ENCODE measurements around the gene LGMN. TPM values are rescaled to one million over a fixed set of nuclear protein-coding genes. Genes with fewer than 3 reads are reported as not detected.
A peak's percentile ranks its signal among the peaks of the same experiment; 100 is the strongest.

Gene LGMN
- total and polyA plus RNA-seq, 9 of the 15 experiments (the other 6 are each of a cell fraction or from before 2014, with no cell fraction given), result 0.05 to 1.4 (median 0.43) TPM; not detected in 2

DNA sequence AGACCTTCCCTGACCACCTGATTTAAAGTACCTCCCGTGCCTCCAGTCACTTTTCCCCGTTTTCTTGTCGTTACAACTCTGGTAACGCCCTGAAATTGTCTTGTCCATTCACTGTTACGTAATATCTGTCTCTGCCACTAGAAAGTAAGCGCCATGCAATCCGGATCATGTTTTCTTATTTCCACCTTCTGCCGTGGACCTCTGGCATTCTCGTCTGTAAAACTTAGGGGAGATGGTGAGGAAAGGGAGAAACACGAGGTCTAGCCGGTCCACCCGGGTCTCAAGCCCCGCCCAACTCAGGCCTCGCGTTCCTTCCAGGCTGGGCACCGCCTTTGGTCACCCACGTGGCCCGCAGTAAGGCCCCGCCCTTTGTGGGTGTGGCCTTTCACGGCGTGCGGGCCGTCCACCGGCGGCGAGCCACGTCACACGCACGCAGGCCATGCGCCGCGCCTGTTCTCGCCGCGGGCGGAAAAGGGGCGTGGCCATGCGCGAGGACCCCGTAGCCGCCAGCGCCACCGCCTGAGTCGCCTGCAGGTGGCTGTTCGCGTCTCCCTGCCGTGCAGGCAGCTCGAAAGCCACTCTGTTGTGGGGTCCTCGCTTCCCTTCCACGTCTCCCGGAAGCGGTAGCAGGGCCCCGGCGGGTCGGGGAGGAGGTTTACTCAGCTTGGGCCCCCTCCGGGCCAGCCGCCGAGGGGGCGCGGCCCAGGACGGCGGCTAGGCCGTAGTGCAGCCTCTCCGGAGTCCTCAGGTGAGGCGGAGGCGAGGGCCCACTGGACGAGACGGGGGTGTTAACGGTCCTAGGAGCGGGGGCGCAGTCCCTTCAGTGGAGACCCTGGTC, 45.5 kb upstream of the LGMN start, which contains the start of gene GOLGA5:
Gene GOLGA5, plus strand, starts transcription at position 597 of the 838 bp plus-strand sequence. CDS start 3,133 bp downstream, outside the sequence.
- no peaks in the 10 kb centered on the region for H4K20me1 ChIP-seq (replicated peaks; ENCODE audit: control insufficient read depth, insufficient read depth, low read length)
- ATAC-seq (peak; percentile 98), DNase-seq (ENCODE audit: extremely low read depth in 1 of 4, low spot score in 3 of 4) (peak; percentile 85 to 95 (median 86)), FAIRE-seq (peak; percentile 94)
- BruUV-seq (replicated peaks), result no TSS peak
- H3K4me1 ChIP-seq (replicated peaks in 1 of 2; ENCODE audit: control insufficient read depth in 2 of 2, insufficient read depth in 2 of 2, low read length in 2 of 2), result peaks cover 7 to 8% of the 10 kb centered on the region in 2 experiments; a peak in 4 of 5 replicates
- peak within 1 kb of the TSS; percentile 74 for H3K4me3 ChIP-seq
- peaks cover 9% of the 10 kb centered on the region for H3K9me3 ChIP-seq (replicated peaks; ENCODE audit: control insufficient read depth, insufficient read depth, low read depth, low read length)
- peak within 1 kb of the TSS; percentile 98 to 99 for H3K9ac ChIP-seq (ENCODE audit: insufficient read depth in 1 of 2, low read depth in 2 of 2, low read length in 2 of 2)
- peaks cover 15% of the 10 kb centered on the region; the same call in 2 of the 3 replicates for H3K36me3 ChIP-seq (ENCODE audit: control insufficient read depth, insufficient read depth, low read length)
- POLR2A ChIA-PET, result interaction anchor here (0.6 kb wide), 3 partner anchors 17 to 392 kb away, joined by 3 to 5 read pairs (median 3); no protein-coding TSS in a partner anchor
- peak within 1 kb of the TSS; percentile 97 for H3K27ac ChIP-seq (ENCODE audit: extremely low read depth, low read depth, low read length)
- H3K4me2 ChIP-seq (ENCODE audit: insufficient read depth, low read length), result peak within 1 kb of the TSS; percentile 95
- intact Hi-C loops (cut with micrococcal nuclease), result no loop called here
- H3K27me3 ChIP-seq (ENCODE audit: control insufficient read depth in 2 of 2, insufficient read depth in 2 of 2, low read length in 2 of 2), result no peaks in the 10 kb centered on the region
- CTCF ChIA-PET (ENCODE audit: low intra/inter-chr PET ratio), result no interaction called here
- no peaks in the 10 kb centered on the region for H3K9me1 ChIP-seq (ENCODE audit: control insufficient read depth, insufficient read depth, low read length)
- peaks cover 28% of the 10 kb centered on the region for H3K79me2 ChIP-seq (ENCODE audit: control insufficient read depth, insufficient read depth, low read length)
- H2AFZ ChIP-seq (ENCODE audit: low read depth, low read length), result peak within 1 kb of the TSS; percentile 95
- 11% methylated on average over 43 of the region's 71 CpGs for WGBS (ENCODE audit: insufficient coverage, low coverage, missing lambda C conversion rate)
- in situ Hi-C loops (cut with MboI), result no loop called here
- TF ChIP-seq KLF16 (IDR thresholded peaks at IDR 0.05) (no peak), ZNF324 (CRISPR knock-in tag; IDR thresholded peaks at IDR 0.05) (no peak), RBM34 (IDR thresholded peaks at IDR 0.05; ENCODE audit: borderline replicate concordance, insufficient read depth, low read length) (no peak), ZNF77 (CRISPR knock-in tag; IDR thresholded peaks at IDR 0.05) (no peak), MAFF (IDR thresholded peaks at IDR 0.05; ENCODE audit: low read length) (no peak), ZNF263 (CRISPR knock-in tag; IDR thresholded peaks at IDR 0.05; ENCODE audit: borderline replicate concordance) (no peak), LCOR (CRISPR knock-in tag; IDR thresholded peaks at IDR 0.05) (0 out of 2 replicates have a peak, but pooled peaks have one; percentile 54), IRF2 (CRISPR knock-in tag; IDR thresholded peaks at IDR 0.05) (no peak), JUNB (CRISPR knock-in tag; conservative IDR thresholded peaks at IDR 0.05) (no peak), ETV6 (IDR thresholded peaks at IDR 0.05; ENCODE audit: borderline replicate concordance in 1 of 2, low read depth in 2 of 2, low read length in 1 of 2) (no peak), ETV6 (CRISPR knock-in tag; IDR thresholded peaks at IDR 0.05; ENCODE audit: borderline replicate concordance) (no peak), CTBP1 (IDR thresholded peaks at IDR 0.05; ENCODE audit: borderline replicate concordance) (peak; percentile 37; the same call in 1 of the 2 replicates)
- TF ChIP-seq, protein P1, sequence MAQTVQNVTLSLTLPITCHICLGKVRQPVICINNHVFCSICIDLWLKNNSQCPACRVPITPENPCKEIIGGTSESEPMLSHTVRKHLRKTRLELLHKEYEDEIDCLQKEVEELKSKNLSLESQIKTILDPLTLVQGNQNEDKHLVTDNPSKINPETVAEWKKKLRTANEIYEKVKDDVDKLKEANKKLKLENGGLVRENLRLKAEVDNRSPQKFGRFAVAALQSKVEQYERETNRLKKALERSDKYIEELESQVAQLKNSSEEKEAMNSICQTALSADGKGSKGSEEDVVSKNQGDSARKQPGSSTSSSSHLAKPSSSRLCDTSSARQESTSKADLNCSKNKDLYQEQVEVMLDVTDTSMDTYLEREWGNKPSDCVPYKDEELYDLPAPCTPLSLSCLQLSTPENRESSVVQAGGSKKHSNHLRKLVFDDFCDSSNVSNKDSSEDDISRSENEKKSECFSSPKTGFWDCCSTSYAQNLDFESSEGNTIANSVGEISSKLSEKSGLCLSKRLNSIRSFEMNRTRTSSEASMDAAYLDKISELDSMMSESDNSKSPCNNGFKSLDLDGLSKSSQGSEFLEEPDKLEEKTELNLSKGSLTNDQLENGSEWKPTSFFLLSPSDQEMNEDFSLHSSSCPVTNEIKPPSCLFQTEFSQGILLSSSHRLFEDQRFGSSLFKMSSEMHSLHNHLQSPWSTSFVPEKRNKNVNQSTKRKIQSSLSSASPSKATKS (CRISPR knock-in tag; IDR thresholded peaks at IDR 0.05), result no peak
- TF ChIP-seq, protein P2, sequence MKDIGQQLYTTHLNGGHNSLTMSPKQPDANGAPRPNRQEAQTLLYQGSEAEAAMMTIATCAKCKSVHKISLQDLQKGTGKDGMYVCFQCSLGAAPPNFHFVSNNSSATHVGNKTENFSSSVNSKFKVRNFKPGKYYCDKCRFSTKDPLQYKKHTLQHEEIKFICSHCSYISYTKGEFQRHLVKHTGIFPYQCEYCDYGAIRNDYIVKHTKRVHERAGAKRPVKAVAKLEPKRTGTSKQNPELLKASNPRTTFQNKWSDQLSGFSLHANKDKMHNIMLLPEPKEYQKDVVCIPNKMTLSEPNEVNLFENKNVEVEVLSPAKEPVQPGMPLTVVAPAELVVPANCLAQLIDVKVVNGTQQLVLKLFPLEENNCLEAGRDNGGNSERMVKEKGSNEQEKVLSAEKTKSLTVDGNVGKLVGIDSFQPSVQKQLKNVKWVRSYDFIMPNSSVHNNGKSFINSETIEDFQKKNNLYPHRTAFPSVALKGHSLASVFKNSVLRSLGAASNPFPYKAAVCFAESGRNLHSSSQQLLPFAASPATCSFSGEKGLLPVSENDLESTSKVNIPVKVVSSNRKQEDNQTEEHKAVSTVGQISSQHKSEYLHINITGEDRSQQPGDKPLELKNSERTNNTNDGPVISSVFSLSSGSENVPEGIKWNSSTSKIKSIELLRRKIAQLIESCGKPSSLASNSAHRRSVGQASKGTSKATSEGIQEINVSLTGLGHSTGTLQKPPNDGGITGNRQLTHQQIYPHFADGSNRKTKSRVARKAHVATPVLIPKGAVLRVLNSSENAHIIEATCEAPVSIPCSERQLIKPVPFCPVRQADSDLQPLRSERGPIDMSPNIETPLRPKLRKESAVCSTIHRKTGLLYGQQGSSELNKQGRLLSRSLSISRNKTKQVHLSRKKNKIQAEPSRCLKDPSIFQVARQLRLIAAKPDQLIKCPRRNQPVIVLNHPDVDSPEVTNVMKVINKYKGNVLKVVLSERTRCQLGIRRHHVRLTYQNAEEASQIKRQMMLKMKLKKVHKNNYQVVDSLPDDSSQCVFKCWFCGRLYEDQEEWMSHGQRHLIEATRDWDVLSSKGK (CRISPR knock-in tag; IDR thresholded peaks at IDR 0.05), result no peak
- TF ChIP-seq, protein P3, sequence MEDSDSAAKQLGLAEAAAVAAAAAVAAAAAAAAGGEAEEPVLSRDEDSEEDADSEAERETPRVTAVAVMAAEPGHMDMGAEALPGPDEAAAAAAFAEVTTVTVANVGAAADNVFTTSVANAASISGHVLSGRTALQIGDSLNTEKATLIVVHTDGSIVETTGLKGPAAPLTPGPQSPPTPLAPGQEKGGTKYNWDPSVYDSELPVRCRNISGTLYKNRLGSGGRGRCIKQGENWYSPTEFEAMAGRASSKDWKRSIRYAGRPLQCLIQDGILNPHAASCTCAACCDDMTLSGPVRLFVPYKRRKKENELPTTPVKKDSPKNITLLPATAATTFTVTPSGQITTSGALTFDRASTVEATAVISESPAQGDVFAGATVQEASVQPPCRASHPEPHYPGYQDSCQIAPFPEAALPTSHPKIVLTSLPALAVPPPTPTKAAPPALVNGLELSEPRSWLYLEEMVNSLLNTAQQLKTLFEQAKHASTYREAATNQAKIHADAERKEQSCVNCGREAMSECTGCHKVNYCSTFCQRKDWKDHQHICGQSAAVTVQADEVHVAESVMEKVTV (CRISPR knock-in tag; IDR thresholded peaks at IDR 0.05), result no peak
